ENCODE data around the gene HDAC4. TPM values are rescaled to one million over a fixed set of nuclear protein-coding genes. Genes with fewer than 3 reads are reported as not detected.

Gene HDAC4
- total and polyA plus RNA-seq, 2 of the 4 experiments (the other 2 are of a cell fraction) = 4.1 to 7.2 TPM

GRCh38 chr2:239286901-239287300 is 113.9 kb downstream of the HDAC4 start:
- Histone ChIP-seq H4K91ac (ENCODE audit: insufficient read depth, low read depth, low read length) (peak overlapping the region; percentile 57), H2BK120ac (ENCODE audit: low read depth, low read length) (peak overlapping the region; percentile 62), H3K27me3 (ENCODE audit: control insufficient read depth, insufficient read depth, low read length) (no peaks in the 10 kb centered on the region), H2AK5ac (ENCODE audit: low read depth, low read length) (peak overlapping the region; percentile 88), H3K9me3 (ENCODE audit: control insufficient read depth, insufficient read depth, low read length) (no peaks in the 10 kb centered on the region), H3K4ac (ENCODE audit: low read depth, low read length) (peak overlapping the region; percentile 88), H3K18ac (ENCODE audit: low read depth, low read length) (0 out of 2 replicates have a peak overlapping the region, but pooled peaks have one; percentile 71), H4K8ac (ENCODE audit: low read depth in 2 of 2, low read length in 2 of 2) (peak overlapping the region; percentile 37 to 71; a peak in 3 of 4 replicates), H3K23ac (ENCODE audit: low read depth, low read length) (peak overlapping the region; percentile 84), H3K9me1 (ENCODE audit: insufficient read depth, low read length) (peaks cover 24% of the 10 kb centered on the region), H3K4me3 (ENCODE audit: insufficient read depth, low read depth, low read length) (no peak overlapping the region), H4K5ac (ENCODE audit: low read depth, low read length) (no peak overlapping the region), H3K4me2 (ENCODE audit: low read depth, low read length) (no peak overlapping the region; the same call in 1 of the 2 replicates), H2BK20ac (ENCODE audit: low read depth, low read length) (peak overlapping the region; percentile 79), H3K36me3 (ENCODE audit: control insufficient read depth, insufficient read depth, low read length) (no peaks in the 10 kb centered on the region), H2AFZ (replicated peaks; ENCODE audit: low read length, poor library complexity) (no peak overlapping the region), H3K4me1 (ENCODE audit: control insufficient read depth, insufficient read depth, low read length) (peaks cover 43% of the 10 kb centered on the region), H3K27ac (ENCODE audit: insufficient read depth, low read length) (peak overlapping the region; percentile 75; the same call in 1 of the 2 replicates), H2AK9ac (replicated peaks; ENCODE audit: low read depth, low read length, poor library complexity) (no peak overlapping the region), H3K56ac (ENCODE audit: extremely low read depth, insufficient read depth, low read length) (peak overlapping the region; percentile 22; the same call in 1 of the 2 replicates), H4K20me1 (ENCODE audit: insufficient read depth, low read length) (no peaks in the 10 kb centered on the region), H2BK15ac (ENCODE audit: low read depth, low read length) (peak overlapping the region; percentile 47; the same call in 2 of the 3 replicates), H3K79me1 (ENCODE audit: low read depth in 1 of 2, low read length in 2 of 2) (peaks cover 45 to 82% of the 10 kb centered on the region in 2 experiments), H3K9ac (ENCODE audit: low read depth, low read length) (peak overlapping the region; percentile 21; the same call in 1 of the 2 replicates), H3K14ac (replicated peaks; ENCODE audit: low read depth, low read length) (peak overlapping the region; percentile 73), H2BK5ac (ENCODE audit: low read depth, low read length, poor library complexity, severe bottlenecking) (peak overlapping the region; percentile 17)
- ChIA-PET POLR2A (ENCODE audit: unreplicated experiment) (no interaction called here), CTCF (no interaction called here)
- ATAC-seq (ENCODE audit: low read depth) (no peak), DNase-seq (no peak)
- dilution Hi-C loops (cut with HindIII; ENCODE audit: low sequenced_read_pairs, unreplicated experiment) = no loop called here
- TF ChIP-seq POLR2A (IDR thresholded peaks at IDR 0.05; ENCODE audit: low read depth, low read length) (no peak), RAD21 (IDR thresholded peaks at IDR 0.05; ENCODE audit: low read length) (no peak), BHLHE40 (IDR thresholded peaks at IDR 0.05; ENCODE audit: low read depth, low read length) (no peak), USF2 (IDR thresholded peaks at IDR 0.05; ENCODE audit: low read depth, low read length) (no peak), MXI1 (IDR thresholded peaks at IDR 0.05; ENCODE audit: borderline replicate concordance, low read depth, low read length) (no peak), CTCF (conservative IDR thresholded peaks at IDR 0.05; ENCODE audit: low read depth, low read length) (no peak), RFX5 (IDR thresholded peaks at IDR 0.05; ENCODE audit: low read depth, low read length) (no peak), CEBPB (IDR thresholded peaks at IDR 0.05; ENCODE audit: low read depth, low read length) (no peak)
- BruUV-seq (replicated peaks) = no TSS peak
- intact Hi-C loops (cut with micrococcal nuclease) = loop anchor here (5.0 kb wide), 1 partner anchor 60 kb away; no protein-coding TSS in a partner anchor
- in situ Hi-C loops (cut with MboI; ENCODE audit: low sequenced_read_pairs) = no loop called here
- 98% methylated on average over 5 of the region's 10 CpGs; no CpG with 5 or more reads in 1 of the 2 experiments for WGBS, 2 experiments (ENCODE audit: extremely low coverage in 2 of 2, insufficient read length in 1 of 2)

Measured in IMR-90 (cell line).